VCaP (cell line): ENCODE measurements around the gene PNLIPRP1.

Source experiments
- H3K27ac ChIP-seq: fragments of 450-650 bp; 2 replicates; pipeline ENCODE4 v1.5.1; 2017
- CTCF ChIP-seq: fragments of 450-650 bp; conservative IDR thresholded peaks from 2 replicates; pipeline ENCODE4 v1.5.1; 2017; ENCODE audit warnings: mild to moderate bottlenecking, moderate library complexity

PNLIPRP1 gene

GRCh38 chr10:116590590-116591444 lies at the start of gene PNLIPRP1:
Gene PNLIPRP1, plus strand, starts transcription at chr10:116590959. Its CDS starts 171 bp downstream, at chr10:116591130.
- TF ChIP-seq CTCF = no peak

GRCh38 chr10:116542007-116542677 lies 48.6 kb upstream of the PNLIPRP1 start:
- H3K27ac ChIP-seq = no peak overlapping the region
- no peak for TF ChIP-seq CTCF

More at GRCh38 chr10:116590590-116591444, at the start of gene PNLIPRP1:
- H3K27ac ChIP-seq = no peak within 1 kb of the TSS

- TF ChIP-seq CTCF = no peak
Observed at GRCh38 chr10:116545122-116545521, 45.6 kb upstream of the PNLIPRP1 start.

GRCh38 chr10:116545756-116546155 lies 45.0 kb upstream of the PNLIPRP1 start, which contains the start of gene PNLIP:
Gene PNLIP, plus strand, starts transcription at chr10:116545931. Its CDS starts 162 bp downstream, at chr10:116546093.
- no peak for TF ChIP-seq CTCF
- no peak within 1 kb of the TSS for H3K27ac ChIP-seq

More at GRCh38 chr10:116545122-116545521, 45.6 kb upstream of the PNLIPRP1 start:
- H3K27ac ChIP-seq = no peak overlapping the region

- no peak overlapping the region for H3K27ac ChIP-seq
- no peak for TF ChIP-seq CTCF
Observed at GRCh38 chr10:116548301-116548700, 42.5 kb upstream of the PNLIPRP1 start.

- no peak for TF ChIP-seq CTCF
Observed at GRCh38 chr10:116553378-116553980, 37.3 kb upstream of the PNLIPRP1 start.

GRCh38 chr10:116554628-116555027 lies 36.1 kb upstream of the PNLIPRP1 start:
- H3K27ac ChIP-seq = no peak overlapping the region
- no peak for TF ChIP-seq CTCF

More at GRCh38 chr10:116553378-116553980, 37.3 kb upstream of the PNLIPRP1 start:
- H3K27ac ChIP-seq = no peak overlapping the region
